NT2/D1 (cell line): ENCODE data around the gene RXFP3.
A peak's percentile ranks its signal among the peaks of the same experiment; 100 is the strongest.

Experiments
- DNase-seq: peaks from one replicate; pipeline ENCODE4 v3.0.0-alpha.2; 2011; ENCODE audit warnings: low read depth, low spot score
- H3K27me3 ChIP-seq: 2 replicates; pipeline ENCODE4 v1.6.0; 2011; ENCODE audit warnings: mild to moderate bottlenecking; ENCODE audit not compliant: insufficient read length, insufficient read depth
- H3K36me3 ChIP-seq: 2 replicates; pipeline ENCODE4 v1.6.1; 2011; ENCODE audit warnings: mild to moderate bottlenecking, low read length, mixed read lengths; ENCODE audit not compliant: insufficient read depth, insufficient read length
- H3K4me1 ChIP-seq: 2 replicates; pipeline ENCODE4 v1.5.1; 2011; ENCODE audit not compliant: insufficient read depth, insufficient read length
- H3K4me3 ChIP-seq: 2 replicates; pipeline ENCODE4 v1.5.1; 2011; ENCODE audit warnings: low read depth; ENCODE audit not compliant: insufficient read length
- H3K9ac ChIP-seq: 2 replicates; pipeline ENCODE4 v1.6.0; 2011; ENCODE audit warnings: low read depth; ENCODE audit not compliant: insufficient read length
- H3K9me3 ChIP-seq: 2 replicates; pipeline ENCODE4 v1.5.1; 2011; ENCODE audit warnings: mild to moderate bottlenecking, low read length; ENCODE audit not compliant: insufficient read depth
- SUZ12 ChIP-seq: IDR thresholded peaks from 2 replicates; pipeline ENCODE4 v1.6.1; 2011; ENCODE audit not compliant: insufficient read length, insufficient read depth; ENCODE audit errors: extremely low read depth
- YY1 ChIP-seq: IDR thresholded peaks from 2 replicates; pipeline ENCODE4 v1.6.1; 2011; ENCODE audit not compliant: insufficient read length, insufficient read depth
- ZNF274 ChIP-seq: IDR thresholded peaks from 2 replicates; pipeline ENCODE4 v1.6.1; 2011; ENCODE audit warnings: mild to moderate bottlenecking, low read depth, low read length

RXFP3 gene, protein sequence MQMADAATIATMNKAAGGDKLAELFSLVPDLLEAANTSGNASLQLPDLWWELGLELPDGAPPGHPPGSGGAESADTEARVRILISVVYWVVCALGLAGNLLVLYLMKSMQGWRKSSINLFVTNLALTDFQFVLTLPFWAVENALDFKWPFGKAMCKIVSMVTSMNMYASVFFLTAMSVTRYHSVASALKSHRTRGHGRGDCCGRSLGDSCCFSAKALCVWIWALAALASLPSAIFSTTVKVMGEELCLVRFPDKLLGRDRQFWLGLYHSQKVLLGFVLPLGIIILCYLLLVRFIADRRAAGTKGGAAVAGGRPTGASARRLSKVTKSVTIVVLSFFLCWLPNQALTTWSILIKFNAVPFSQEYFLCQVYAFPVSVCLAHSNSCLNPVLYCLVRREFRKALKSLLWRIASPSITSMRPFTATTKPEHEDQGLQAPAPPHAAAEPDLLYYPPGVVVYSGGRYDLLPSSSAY

DNA sequence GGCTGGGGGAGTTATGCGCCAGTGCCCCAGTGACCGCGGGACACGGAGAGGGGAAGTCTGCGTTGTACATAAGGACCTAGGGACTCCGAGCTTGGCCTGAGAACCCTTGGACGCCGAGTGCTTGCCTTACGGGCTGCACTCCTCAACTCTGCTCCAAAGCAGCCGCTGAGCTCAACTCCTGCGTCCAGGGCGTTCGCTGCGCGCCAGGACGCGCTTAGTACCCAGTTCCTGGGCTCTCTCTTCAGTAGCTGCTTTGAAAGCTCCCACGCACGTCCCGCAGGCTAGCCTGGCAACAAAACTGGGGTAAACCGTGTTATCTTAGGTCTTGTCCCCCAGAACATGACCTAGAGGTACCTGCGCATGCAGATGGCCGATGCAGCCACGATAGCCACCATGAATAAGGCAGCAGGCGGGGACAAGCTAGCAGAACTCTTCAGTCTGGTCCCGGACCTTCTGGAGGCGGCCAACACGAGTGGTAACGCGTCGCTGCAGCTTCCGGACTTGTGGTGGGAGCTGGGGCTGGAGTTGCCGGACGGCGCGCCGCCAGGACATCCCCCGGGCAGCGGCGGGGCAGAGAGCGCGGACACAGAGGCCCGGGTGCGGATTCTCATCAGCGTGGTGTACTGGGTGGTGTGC lies at the start of gene RXFP3:
Gene RXFP3 (plus strand): TSS at position 6 of the 636 bp plus-strand sequence. CDS start 355 bp downstream, at position 361.
- DNase-seq, result no peak
- peaks cover 31% of the 10 kb centered on the region for H3K27me3 ChIP-seq
- H3K36me3 ChIP-seq, result no peaks in the 10 kb centered on the region
- H3K4me1 ChIP-seq, result no peaks in the 10 kb centered on the region
- no peaks in the 10 kb centered on the region for H3K9me3 ChIP-seq
- TF ChIP-seq YY1, result no peak
- no peak for TF ChIP-seq ZNF274
- TF ChIP-seq SUZ12, result no peak
- peak within 1 kb of the TSS; percentile 54 for H3K4me3 ChIP-seq
- peak within 1 kb of the TSS; percentile 42 for H3K9ac ChIP-seq

- H3K4me1 ChIP-seq, result peaks cover 4% of the 10 kb centered on the region
- no peak overlapping the region for H3K9ac ChIP-seq
- no peaks in the 10 kb centered on the region for H3K9me3 ChIP-seq
- H3K4me3 ChIP-seq, result no peak overlapping the region
- peaks cover 9% of the 10 kb centered on the region for H3K36me3 ChIP-seq
- TF ChIP-seq ZNF274, result no peak
- no peak for TF ChIP-seq SUZ12
- TF ChIP-seq YY1, result no peak
- H3K27me3 ChIP-seq, result no peaks in the 10 kb centered on the region
- DNase-seq, result no peak
Measured at GRCh38 chr5:33887268-33887667, 48.9 kb upstream of the RXFP3 start.

DNA sequence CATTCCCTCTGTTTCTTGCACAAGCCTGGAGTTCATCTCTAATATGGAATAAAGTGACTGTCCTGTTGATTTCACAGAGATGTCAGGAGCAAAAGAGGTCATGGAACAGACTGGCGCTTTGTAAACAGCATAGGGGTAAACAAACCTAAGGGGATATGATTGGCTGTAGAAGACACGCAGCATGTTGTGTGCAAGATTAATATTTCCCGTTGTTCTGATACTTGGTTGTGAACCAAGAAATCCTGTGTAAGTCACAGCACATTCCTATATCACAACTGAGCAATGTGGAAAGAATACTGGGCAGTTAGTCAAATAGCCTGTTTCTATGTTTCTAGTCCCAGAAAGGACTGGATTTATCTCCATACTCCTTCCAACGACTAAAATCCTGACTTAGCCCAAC lies 47.6 kb upstream of the RXFP3 start:
- Histone ChIP-seq H3K4me1 (peaks cover 4% of the 10 kb centered on the region), H3K4me3 (no peak overlapping the region), H3K27me3 (no peaks in the 10 kb centered on the region), H3K9me3 (no peaks in the 10 kb centered on the region), H3K36me3 (peaks cover 9% of the 10 kb centered on the region), H3K9ac (no peak overlapping the region)
- no peak for DNase-seq
- TF ChIP-seq SUZ12 (no peak), ZNF274 (no peak), YY1 (no peak)

- TF ChIP-seq SUZ12 (no peak), YY1 (no peak), ZNF274 (no peak)
- Histone ChIP-seq H3K9ac (peak overlapping the region; percentile 82), H3K4me3 (peak overlapping the region; percentile 70), H3K27me3 (no peaks in the 10 kb centered on the region), H3K4me1 (peaks cover 4% of the 10 kb centered on the region), H3K9me3 (no peaks in the 10 kb centered on the region), H3K36me3 (peaks cover 4% of the 10 kb centered on the region)
- DNase-seq, result no peak
Measured at GRCh38 chr5:33890131-33891032, 45.8 kb upstream of the RXFP3 start.

DNA sequence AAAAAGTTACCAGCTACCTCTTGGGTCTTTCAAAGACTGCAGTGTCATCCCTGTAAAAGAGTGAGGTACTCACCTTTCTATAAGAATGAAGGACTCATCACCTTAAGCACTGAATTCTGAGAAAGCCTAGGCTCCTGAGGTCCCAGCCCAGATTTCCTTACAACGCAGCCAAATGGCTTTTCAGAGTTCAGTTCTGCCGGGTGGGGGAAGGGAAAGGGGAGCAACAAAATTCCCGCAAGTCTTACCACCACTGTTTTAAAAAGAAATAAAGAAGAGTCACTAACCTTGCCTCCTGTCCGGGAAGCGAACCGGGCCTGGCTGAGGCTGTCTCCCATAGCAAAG lies 44.8 kb upstream of the RXFP3 start:
- no peaks in the 10 kb centered on the region for H3K27me3 ChIP-seq
- peaks cover 4% of the 10 kb centered on the region for H3K36me3 ChIP-seq
- H3K9me3 ChIP-seq, result no peaks in the 10 kb centered on the region
- peak overlapping the region; percentile 82 for H3K9ac ChIP-seq
- H3K4me3 ChIP-seq, result peak overlapping the region; percentile 70
- DNase-seq, result no peak
- TF ChIP-seq SUZ12, result no peak
- TF ChIP-seq YY1, result no peak
- TF ChIP-seq ZNF274, result no peak
- H3K4me1 ChIP-seq, result peaks cover 4% of the 10 kb centered on the region

DNA sequence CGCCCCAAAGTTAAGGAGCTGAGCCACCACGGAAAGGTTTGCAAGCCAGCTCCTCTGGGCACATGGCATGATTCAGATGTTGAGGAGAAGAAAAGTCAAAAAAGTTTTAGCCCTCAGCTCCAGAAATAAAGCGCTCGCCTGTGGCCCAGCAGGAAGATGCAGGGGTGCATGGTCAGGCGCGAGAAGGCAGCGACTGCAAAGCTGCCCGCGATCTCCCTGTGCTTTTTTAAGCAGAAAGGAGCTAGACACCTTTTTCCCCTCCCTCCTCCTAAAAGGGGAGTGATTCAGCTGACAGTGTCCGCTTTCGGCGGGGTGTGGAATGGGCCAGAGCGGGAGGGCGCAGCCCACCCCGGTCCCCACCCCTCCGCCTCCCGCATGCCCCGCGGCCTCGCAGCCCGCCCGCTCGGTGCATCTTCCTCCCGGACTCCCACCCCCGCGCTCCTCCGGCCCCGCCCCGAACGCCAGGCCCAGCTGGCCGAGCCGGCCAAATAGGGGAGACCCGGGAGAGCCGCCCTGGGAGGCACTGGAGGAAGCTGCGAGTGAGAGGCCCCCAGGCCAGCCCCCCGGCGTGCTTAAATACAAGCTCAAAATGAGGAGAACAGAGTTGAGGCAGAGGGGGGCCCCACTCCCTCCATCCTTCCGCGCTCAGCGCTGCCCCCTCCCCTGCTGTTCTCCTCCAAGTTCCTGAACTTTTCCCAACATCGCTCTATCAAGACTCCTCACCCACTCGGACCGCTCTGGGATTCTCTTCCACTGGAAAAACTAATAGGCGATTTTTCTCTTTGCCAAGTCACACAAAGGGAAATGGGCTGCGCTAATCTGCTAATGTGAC lies 44.2 kb upstream of the RXFP3 start, which contains the start of gene ADAMTS12:
Gene ADAMTS12 (minus strand): TSS at position 203 of the 832 bp plus-strand sequence. CDS start 134 bp downstream, at position 69.
- DNase-seq, result peak; percentile 48
- Histone ChIP-seq H3K9ac (peak within 1 kb of the TSS; percentile 82), H3K4me1 (peaks cover 4% of the 10 kb centered on the region), H3K9me3 (no peaks in the 10 kb centered on the region), H3K27me3 (no peaks in the 10 kb centered on the region), H3K36me3 (no peaks in the 10 kb centered on the region), H3K4me3 (peak within 1 kb of the TSS; percentile 70)
- TF ChIP-seq YY1 (no peak), SUZ12 (no peak)
